HepG2 (cell line): ENCODE measurements around the gene ADM5.

Source experiments
- GTF2F1 ChIP-seq: fragments of 150-350 bp; IDR thresholded peaks from 2 replicates; pipeline ENCODE4 v1.6.1; 2014; ENCODE audit warnings: low read length
- JUND ChIP-seq: sonication (generic); formaldehyde crosslinking; IDR thresholded peaks from 2 replicates; pipeline ENCODE4 v1.8.0; 2022; ENCODE audit warnings: mild to moderate bottlenecking, missing genetic modification reagents
- ZNF296 ChIP-seq: sonication (generic); formaldehyde crosslinking; conservative IDR thresholded peaks from 2 replicates; pipeline ENCODE4 v1.5.0; 2020; ENCODE audit warnings: mild to moderate bottlenecking, missing genetic modification reagents

DNA sequence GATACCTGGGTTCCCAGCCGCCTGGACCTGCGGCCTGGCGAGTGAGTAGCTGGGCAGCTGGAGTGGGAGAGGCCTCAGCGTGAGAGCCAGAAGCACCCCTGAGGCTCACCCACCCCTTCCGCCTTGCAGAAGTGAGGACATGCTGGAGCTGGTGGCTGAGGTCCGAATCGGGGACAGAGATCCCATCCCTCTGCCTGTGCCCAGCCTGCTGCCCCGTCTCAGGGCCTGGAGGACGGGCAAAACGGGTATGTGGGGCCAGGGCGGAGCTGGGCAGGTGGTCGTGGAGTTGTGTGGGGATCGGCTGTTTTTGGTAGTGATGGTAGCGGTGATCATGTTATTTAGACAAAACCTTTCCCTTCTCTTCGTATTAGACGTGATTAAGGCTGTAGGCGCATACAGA lies 42.8 kb upstream of the ADM5 start:
- TF ChIP-seq GTF2F1 (no peak), ZNF296 (CRISPR knock-in tag) (no peak), JUND (CRISPR knock-in tag) (no peak)
